Measurements from ENCODE around the gene TMCC1. TPM values are rescaled to one million over a fixed set of nuclear protein-coding genes. Genes with fewer than 3 reads are reported as not detected.

Gene TMCC1
- total RNA-seq, 2 donors from 2014 or later, result 10.1 to 13.2 TPM

DNA sequence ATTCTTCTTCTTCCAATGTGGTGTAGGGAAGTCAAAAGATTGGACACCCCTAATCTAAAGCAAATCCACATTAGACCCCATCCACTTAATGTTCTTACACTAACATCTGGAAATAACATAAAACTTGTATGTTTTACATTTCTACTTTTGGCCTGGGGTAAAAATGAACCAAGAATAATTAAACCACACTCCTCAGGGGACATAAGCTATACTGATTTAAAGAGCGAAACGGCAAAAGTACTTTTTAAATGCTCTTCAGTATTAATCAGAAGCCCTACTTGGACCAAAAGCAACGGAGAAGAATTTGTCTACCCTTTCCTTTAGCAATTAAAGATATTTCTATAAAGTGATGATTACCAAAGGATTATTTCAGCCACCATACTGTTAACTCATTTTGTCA lies 123.9 kb downstream of the TMCC1 start:
- Histone ChIP-seq H3K4me3 (no peak overlapping the region), H3K36me3 (replicated peaks in 1 of 2; ENCODE audit: insufficient read depth in 1 of 2, low read depth in 2 of 2) (no peaks in the 10 kb centered on the region), H3K4me1 (no peaks in the 10 kb centered on the region), H3K27me3 (no peaks in the 10 kb centered on the region), H3K27ac (no peak overlapping the region), H3K9me3 (no peaks in the 10 kb centered on the region)
- DNase-seq, result no peak
- intact Hi-C loops (cut with DNase I), result no loop called here
- no peak for ATAC-seq
- TF ChIP-seq, protein P1, sequence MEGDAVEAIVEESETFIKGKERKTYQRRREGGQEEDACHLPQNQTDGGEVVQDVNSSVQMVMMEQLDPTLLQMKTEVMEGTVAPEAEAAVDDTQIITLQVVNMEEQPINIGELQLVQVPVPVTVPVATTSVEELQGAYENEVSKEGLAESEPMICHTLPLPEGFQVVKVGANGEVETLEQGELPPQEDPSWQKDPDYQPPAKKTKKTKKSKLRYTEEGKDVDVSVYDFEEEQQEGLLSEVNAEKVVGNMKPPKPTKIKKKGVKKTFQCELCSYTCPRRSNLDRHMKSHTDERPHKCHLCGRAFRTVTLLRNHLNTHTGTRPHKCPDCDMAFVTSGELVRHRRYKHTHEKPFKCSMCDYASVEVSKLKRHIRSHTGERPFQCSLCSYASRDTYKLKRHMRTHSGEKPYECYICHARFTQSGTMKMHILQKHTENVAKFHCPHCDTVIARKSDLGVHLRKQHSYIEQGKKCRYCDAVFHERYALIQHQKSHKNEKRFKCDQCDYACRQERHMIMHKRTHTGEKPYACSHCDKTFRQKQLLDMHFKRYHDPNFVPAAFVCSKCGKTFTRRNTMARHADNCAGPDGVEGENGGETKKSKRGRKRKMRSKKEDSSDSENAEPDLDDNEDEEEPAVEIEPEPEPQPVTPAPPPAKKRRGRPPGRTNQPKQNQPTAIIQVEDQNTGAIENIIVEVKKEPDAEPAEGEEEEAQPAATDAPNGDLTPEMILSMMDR (IDR thresholded peaks at IDR 0.05), result no peak
- no peak for TF ChIP-seq POLR2A (IDR thresholded peaks at IDR 0.05)
- WGBS, 2 donors, result 95 to 97% methylated on average over 3 of the region's 3 CpGs

DNA sequence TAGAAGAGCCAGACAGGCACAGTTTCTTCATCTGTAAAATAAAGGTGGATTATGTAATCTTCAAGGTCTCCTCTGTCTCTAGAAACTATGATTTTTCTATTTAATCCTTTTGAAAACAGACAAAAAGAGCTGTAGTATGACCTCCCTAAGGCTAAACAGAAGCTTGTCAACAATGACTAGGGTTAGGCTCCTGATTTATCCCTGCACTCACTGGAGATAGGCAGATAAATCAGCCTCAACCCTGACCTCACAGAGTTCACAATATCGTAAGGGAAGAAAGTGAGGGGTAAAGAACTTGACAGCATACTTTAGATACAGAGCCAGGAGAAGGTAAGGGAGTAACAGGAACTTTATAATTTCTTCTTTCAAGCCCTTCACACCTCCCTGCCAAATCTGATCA lies 124.8 kb downstream of the TMCC1 start:
- Histone ChIP-seq H3K36me3 (replicated peaks in 1 of 2; ENCODE audit: insufficient read depth in 1 of 2, low read depth in 2 of 2) (no peaks in the 10 kb centered on the region), H3K27me3 (no peaks in the 10 kb centered on the region), H3K4me3 (no peak overlapping the region), H3K4me1 (peaks cover 4% of the 10 kb centered on the region), H3K27ac (no peak overlapping the region), H3K9me3 (no peaks in the 10 kb centered on the region)
- no peak for DNase-seq
- 60 to 61% methylated on average over 1 of the region's 1 CpG for WGBS, 2 donors
- TF ChIP-seq, protein P1 (IDR thresholded peaks at IDR 0.05), result no peak
- no peak for TF ChIP-seq POLR2A (IDR thresholded peaks at IDR 0.05)
- ATAC-seq, result no peak
- intact Hi-C loops (cut with DNase I), result no loop called here

DNA sequence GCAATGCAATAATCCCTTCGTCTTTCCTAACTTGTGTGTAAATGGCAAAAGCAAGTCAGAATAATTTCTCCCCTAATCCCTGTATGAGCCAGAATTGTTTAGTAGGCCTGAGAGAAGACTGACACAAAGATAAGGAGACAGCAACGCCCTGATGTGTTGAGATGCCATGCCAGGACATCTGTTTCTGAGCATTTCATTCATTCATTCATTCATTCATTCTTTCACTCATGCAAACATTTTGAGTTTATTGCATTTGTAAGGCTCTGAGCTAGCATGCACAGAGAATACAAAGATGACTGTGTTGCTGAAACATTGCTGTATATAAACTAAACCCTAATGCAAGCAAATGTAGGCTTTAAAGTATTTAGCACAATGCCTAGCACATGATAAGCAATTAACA lies 127.4 kb downstream of the TMCC1 start:
- H3K4me1 ChIP-seq, result peaks cover 4% of the 10 kb centered on the region
- DNase-seq, result no peak
- no peak for ATAC-seq
- no peaks in the 10 kb centered on the region for H3K36me3 ChIP-seq (replicated peaks in 1 of 2; ENCODE audit: insufficient read depth in 1 of 2, low read depth in 2 of 2)
- WGBS, 2 donors, result 66 to 70% methylated on average over 2 of the region's 2 CpGs
- no peak overlapping the region for H3K27ac ChIP-seq
- no peak for TF ChIP-seq POLR2A (IDR thresholded peaks at IDR 0.05)
- TF ChIP-seq, protein P1 (IDR thresholded peaks at IDR 0.05), result no peak
- intact Hi-C loops (cut with DNase I), result no loop called here
- no peaks in the 10 kb centered on the region for H3K9me3 ChIP-seq
- H3K27me3 ChIP-seq, result no peaks in the 10 kb centered on the region
- no peak overlapping the region for H3K4me3 ChIP-seq

DNA sequence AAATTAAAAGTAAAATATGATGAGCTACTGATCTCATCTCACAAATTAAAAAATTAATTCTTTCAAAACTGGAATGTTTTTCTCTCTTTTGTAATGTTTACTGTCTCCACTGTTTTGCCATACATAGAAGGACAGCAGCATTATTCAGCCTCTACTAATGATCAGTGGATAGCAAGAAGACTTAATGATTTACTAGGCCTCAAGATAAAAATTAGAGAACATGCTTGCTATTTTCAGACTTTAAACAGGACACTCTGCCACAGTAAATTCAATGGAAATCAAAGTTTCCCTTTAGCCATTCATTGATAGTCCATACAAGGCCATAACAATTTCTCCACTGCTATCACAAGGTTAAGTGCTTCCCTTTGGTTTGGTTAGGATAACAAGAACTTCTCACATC lies 129.4 kb downstream of the TMCC1 start:
- DNase-seq, result no peak
- no peaks in the 10 kb centered on the region for H3K27me3 ChIP-seq
- no peak overlapping the region for H3K4me3 ChIP-seq
- intact Hi-C loops (cut with DNase I), result no loop called here
- H3K4me1 ChIP-seq, result peaks cover 4% of the 10 kb centered on the region
- H3K27ac ChIP-seq, result peak overlapping the region in 1 of 4 donors; percentile 11
- no peaks in the 10 kb centered on the region for H3K9me3 ChIP-seq
- no peak for ATAC-seq
- H3K36me3 ChIP-seq (replicated peaks in 1 of 2; ENCODE audit: insufficient read depth in 1 of 2, low read depth in 2 of 2), result no peaks in the 10 kb centered on the region
- no peak for TF ChIP-seq POLR2A (IDR thresholded peaks at IDR 0.05)

DNA sequence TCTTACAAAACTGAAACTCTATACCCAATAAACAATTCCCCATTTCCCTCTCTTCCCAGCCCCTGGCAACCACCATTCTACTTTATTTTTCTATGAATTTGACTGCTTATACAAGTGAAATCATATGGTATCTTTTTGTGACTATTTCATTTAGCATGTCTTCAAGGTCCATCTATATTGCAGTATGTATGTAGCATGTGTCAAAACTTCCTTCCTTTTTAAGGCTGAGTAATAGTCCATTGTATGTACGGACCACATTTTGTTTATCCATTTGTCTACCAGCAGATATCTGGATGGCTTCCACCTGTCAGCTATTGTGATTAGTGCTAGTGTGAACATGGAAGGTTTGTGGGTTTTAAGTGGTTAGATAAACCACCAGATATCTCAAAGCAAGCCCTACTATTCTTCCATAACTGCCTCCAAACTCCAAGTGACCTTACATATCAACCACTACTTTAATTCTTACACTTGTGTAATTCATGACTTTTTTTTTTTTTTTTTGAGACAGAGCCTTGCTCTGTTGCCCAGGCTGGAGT lies 134.7 kb downstream of the TMCC1 start:
- Histone ChIP-seq H3K27ac (no peak overlapping the region), H3K9me3 (no peaks in the 10 kb centered on the region), H3K27me3 (no peaks in the 10 kb centered on the region), H3K4me1 (no peaks in the 10 kb centered on the region), H3K36me3 (replicated peaks in 1 of 2; ENCODE audit: insufficient read depth in 1 of 2, low read depth in 2 of 2) (no peaks in the 10 kb centered on the region), H3K4me3 (no peak overlapping the region)
- DNase-seq, result no peak
- TF ChIP-seq POLR2A (IDR thresholded peaks at IDR 0.05), result no peak
- TF ChIP-seq, protein P1 (IDR thresholded peaks at IDR 0.05), result no peak
- no peak for ATAC-seq
- intact Hi-C loops (cut with DNase I), result no loop called here
- WGBS, 2 donors, result 75 to 79% methylated on average over 1 of the region's 1 CpG
